HAP-1 (cell line): ENCODE measurements around the gene NLGN1.

ENCODE experiments used
- DNase-seq, 2 experiments: peaks; one replicate each; pipeline ENCODE4 v3.0.0-alpha.2; 2016 to 2020; ENCODE audit warnings: low spot score in 2 of 2
- H3K27me3 ChIP-seq: fragments of 250-450 bp; sonication (Bioruptor Pico); 2 replicates; pipeline ENCODE4 v1.5.1; 2020; ENCODE audit warnings: low read depth, mild to moderate bottlenecking, moderate library complexity
- H3K36me3 ChIP-seq: fragments of 250-450 bp; sonication (Bioruptor Pico); replicated peaks from 2 replicates; pipeline ENCODE4 v1.5.1; 2020; ENCODE audit warnings: mild to moderate bottlenecking
- H3K4me1 ChIP-seq: fragments of 250-450 bp; sonication (Bioruptor Pico); 2 replicates; pipeline ENCODE4 v1.5.1; 2020; ENCODE audit warnings: mild to moderate bottlenecking
- H3K4me3 ChIP-seq: fragments of 250-450 bp; sonication (Bioruptor Pico); 2 replicates; pipeline ENCODE4 v1.5.1; 2020; ENCODE audit warnings: mild to moderate bottlenecking, moderate library complexity
- H3K9me3 ChIP-seq: fragments of 250-450 bp; sonication (Bioruptor Pico); 2 replicates; pipeline ENCODE4 v1.5.1; 2020; ENCODE audit warnings: mild to moderate bottlenecking, moderate library complexity
- in situ Hi-C: fragments of 300-500 bp; cut with MboI; formaldehyde crosslinking; loops from 3 replicates; pipeline ENCODE4 v1.14.3; 2020; ENCODE audit warnings: low sequenced_read_pairs, inconsistent platforms, mixed read lengths

NLGN1 gene

GRCh38 chr3:173862701-173863100 is 465.2 kb downstream of the NLGN1 start:
- no peaks in the 10 kb centered on the region for H3K36me3 ChIP-seq
- in situ Hi-C loops, result no loop called here
- DNase-seq, result no peak
- no peaks in the 10 kb centered on the region for H3K4me1 ChIP-seq
- no peak overlapping the region for H3K4me3 ChIP-seq
- H3K9me3 ChIP-seq, result no peaks in the 10 kb centered on the region
- H3K27me3 ChIP-seq, result no peaks in the 10 kb centered on the region

- DNase-seq, result no peak
- Histone ChIP-seq H3K36me3 (no peaks in the 10 kb centered on the region), H3K4me3 (no peak overlapping the region), H3K4me1 (no peaks in the 10 kb centered on the region), H3K27me3 (no peaks in the 10 kb centered on the region), H3K9me3 (no peaks in the 10 kb centered on the region)
- in situ Hi-C loops, result no loop called here
These were observed 466.0 kb downstream of the NLGN1 start for GRCh38 chr3:173863551-173863950.

- in situ Hi-C loops, result no loop called here
- Histone ChIP-seq H3K36me3 (no peaks in the 10 kb centered on the region), H3K4me1 (no peaks in the 10 kb centered on the region), H3K9me3 (no peaks in the 10 kb centered on the region), H3K27me3 (no peaks in the 10 kb centered on the region), H3K4me3 (no peak overlapping the region)
- no peak for DNase-seq
These were observed 468.5 kb downstream of the NLGN1 start for GRCh38 chr3:173865900-173866498.

GRCh38 chr3:173869766-173870165 is 472.2 kb downstream of the NLGN1 start:
- in situ Hi-C loops, result no loop called here
- Histone ChIP-seq H3K9me3 (no peaks in the 10 kb centered on the region), H3K36me3 (no peaks in the 10 kb centered on the region), H3K4me3 (no peak overlapping the region), H3K27me3 (no peaks in the 10 kb centered on the region), H3K4me1 (peaks cover 9% of the 10 kb centered on the region)
- DNase-seq, result no peak

- H3K9me3 ChIP-seq, result no peaks in the 10 kb centered on the region
- H3K36me3 ChIP-seq, result no peaks in the 10 kb centered on the region
- in situ Hi-C loops, result no loop called here
- no peak overlapping the region for H3K4me3 ChIP-seq
- H3K27me3 ChIP-seq, result no peaks in the 10 kb centered on the region
- peaks cover 9% of the 10 kb centered on the region for H3K4me1 ChIP-seq
- DNase-seq, result no peak
These were observed 473.4 kb downstream of the NLGN1 start for GRCh38 chr3:173870976-173871375.

- H3K36me3 ChIP-seq, result no peaks in the 10 kb centered on the region
- H3K4me3 ChIP-seq, result no peak overlapping the region
- no peaks in the 10 kb centered on the region for H3K27me3 ChIP-seq
- H3K9me3 ChIP-seq, result no peaks in the 10 kb centered on the region
- peaks cover 17% of the 10 kb centered on the region for H3K4me1 ChIP-seq
- in situ Hi-C loops, result no loop called here
- no peak for DNase-seq
These were observed 478.2 kb downstream of the NLGN1 start for GRCh38 chr3:173875790-173876189.

- Histone ChIP-seq H3K4me1 (peaks cover 17% of the 10 kb centered on the region), H3K4me3 (no peak overlapping the region), H3K36me3 (no peaks in the 10 kb centered on the region), H3K27me3 (no peaks in the 10 kb centered on the region), H3K9me3 (no peaks in the 10 kb centered on the region; the same call in 1 of the 2 replicates)
- no peak for DNase-seq
- in situ Hi-C loops, result no loop called here
These were observed 478.9 kb downstream of the NLGN1 start for GRCh38 chr3:173876476-173876875.

GRCh38 chr3:173887888-173888287 is 490.3 kb downstream of the NLGN1 start:
- in situ Hi-C loops, result no loop called here
- DNase-seq, result no peak
- no peaks in the 10 kb centered on the region for H3K9me3 ChIP-seq
- H3K27me3 ChIP-seq, result no peaks in the 10 kb centered on the region
- H3K4me1 ChIP-seq, result no peaks in the 10 kb centered on the region; the same call in none of the 2 replicates
- H3K36me3 ChIP-seq, result no peaks in the 10 kb centered on the region
- H3K4me3 ChIP-seq, result no peak overlapping the region

- H3K36me3 ChIP-seq, result no peaks in the 10 kb centered on the region
- no peak overlapping the region for H3K4me3 ChIP-seq
- no peak for DNase-seq
- no peaks in the 10 kb centered on the region for H3K27me3 ChIP-seq
- no peaks in the 10 kb centered on the region; the same call in none of the 2 replicates for H3K4me1 ChIP-seq
- in situ Hi-C loops, result no loop called here
- no peaks in the 10 kb centered on the region for H3K9me3 ChIP-seq
These were observed 492.1 kb downstream of the NLGN1 start for GRCh38 chr3:173889596-173889995.

- DNase-seq, result no peak
- H3K36me3 ChIP-seq, result no peaks in the 10 kb centered on the region
These were observed 492.5 kb downstream of the NLGN1 start for GRCh38 chr3:173890091-173890490.

GRCh38 chr3:173891272-173892100 is 493.9 kb downstream of the NLGN1 start:
- no peaks in the 10 kb centered on the region for H3K9me3 ChIP-seq
- no peaks in the 10 kb centered on the region for H3K36me3 ChIP-seq
- no peak for DNase-seq
- in situ Hi-C loops, result no loop called here
- H3K4me3 ChIP-seq, result no peak overlapping the region
- no peaks in the 10 kb centered on the region for H3K27me3 ChIP-seq
- no peaks in the 10 kb centered on the region; the same call in none of the 2 replicates for H3K4me1 ChIP-seq

More at GRCh38 chr3:173890091-173890490, 492.5 kb downstream of the NLGN1 start:
- H3K4me3 ChIP-seq, result no peak overlapping the region
- H3K9me3 ChIP-seq, result no peaks in the 10 kb centered on the region
- no peaks in the 10 kb centered on the region for H3K27me3 ChIP-seq
- H3K4me1 ChIP-seq, result no peaks in the 10 kb centered on the region; the same call in none of the 2 replicates
- in situ Hi-C loops, result no loop called here

GRCh38 chr3:173892547-173892946 is 495.0 kb downstream of the NLGN1 start:
- H3K9me3 ChIP-seq, result no peaks in the 10 kb centered on the region
- no peaks in the 10 kb centered on the region for H3K27me3 ChIP-seq
- in situ Hi-C loops, result no loop called here
- no peak overlapping the region for H3K4me3 ChIP-seq
- peaks cover 7% of the 10 kb centered on the region for H3K4me1 ChIP-seq
- no peaks in the 10 kb centered on the region for H3K36me3 ChIP-seq
- DNase-seq, result no peak

- Histone ChIP-seq H3K4me3 (no peak overlapping the region), H3K4me1 (peaks cover 12% of the 10 kb centered on the region), H3K9me3 (no peaks in the 10 kb centered on the region), H3K36me3 (no peaks in the 10 kb centered on the region), H3K27me3 (no peaks in the 10 kb centered on the region)
- in situ Hi-C loops, result no loop called here
- no peak for DNase-seq
These were observed 495.5 kb downstream of the NLGN1 start for GRCh38 chr3:173893066-173893465.

- no peaks in the 10 kb centered on the region for H3K36me3 ChIP-seq
- no peaks in the 10 kb centered on the region for H3K27me3 ChIP-seq
- H3K4me1 ChIP-seq, result peaks cover 17% of the 10 kb centered on the region
- no peak overlapping the region for H3K4me3 ChIP-seq
- in situ Hi-C loops, result no loop called here
- no peak for DNase-seq
- H3K9me3 ChIP-seq, result no peaks in the 10 kb centered on the region
These were observed 496.3 kb downstream of the NLGN1 start for GRCh38 chr3:173893835-173894234.
